ENCODE results near the gene ZDHHC8. TPM values are rescaled to one million over a fixed set of nuclear protein-coding genes. Genes with fewer than 3 reads are reported as not detected.

ZDHHC8 gene
- total and polyA plus RNA-seq, 7 donors: 1.8 to 26.0 (median 5.4) TPM

- TF ChIP-seq POLR2A (IDR thresholded peaks at IDR 0.05) (no peak), POLR2AphosphoS5 (IDR thresholded peaks at IDR 0.05) (no peak), CTCF (IDR thresholded peaks at IDR 0.05) (no peak), EP300 (IDR thresholded peaks at IDR 0.05) (no peak)
- H3K27ac ChIP-seq: no peak overlapping the region
- H3K4me1 ChIP-seq: peaks cover 0 to 28% (median 23%) of the 10 kb centered on the region in 4 donors
- H3K27me3 ChIP-seq: no peaks in the 10 kb centered on the region
- DNase-seq: no peak
- 95 to 96% methylated on average over 8 of the region's 8 CpGs for WGBS, 2 donors
- no peaks in the 10 kb centered on the region for H3K9me3 ChIP-seq
- no peak overlapping the region for H3K4me3 ChIP-seq
- intact Hi-C loops (cut with DNase I): loop anchor here (10.0 kb wide), 1 partner anchor 113 kb away; no protein-coding TSS in a partner anchor
- peaks cover 56 to 77% (median 66%) of the 10 kb centered on the region in 4 donors for H3K36me3 ChIP-seq
Measured at GRCh38 chr22:20088263-20088648, 43.3 kb upstream of the ZDHHC8 start.

GRCh38 chr22:20089226-20089976 lies 42.2 kb upstream of the ZDHHC8 start:
- no peak for DNase-seq
- TF ChIP-seq EP300 (IDR thresholded peaks at IDR 0.05) (no peak), CTCF (IDR thresholded peaks at IDR 0.05) (no peak)
- 94 to 96% methylated on average over 17 of the region's 17 CpGs for WGBS, 2 donors
- H3K27me3 ChIP-seq: no peaks in the 10 kb centered on the region
- peaks cover 64 to 89% (median 73%) of the 10 kb centered on the region in 4 donors for H3K36me3 ChIP-seq
- no peak overlapping the region for H3K27ac ChIP-seq
- intact Hi-C loops (cut with DNase I): loop anchor here (10.0 kb wide), 1 partner anchor 115 kb away; no protein-coding TSS in a partner anchor
- H3K4me3 ChIP-seq: no peak overlapping the region
- H3K9me3 ChIP-seq: no peaks in the 10 kb centered on the region
- peaks cover 0 to 16% (median 11%) of the 10 kb centered on the region in 4 donors for H3K4me1 ChIP-seq

GRCh38 chr22:20089977-20090729 lies 41.5 kb upstream of the ZDHHC8 start:
- Histone ChIP-seq H3K27me3 (no peaks in the 10 kb centered on the region), H3K4me3 (no peak overlapping the region), H3K4me1 (peaks cover 0 to 9% (median 4%) of the 10 kb centered on the region in 4 donors), H3K9me3 (no peaks in the 10 kb centered on the region), H3K36me3 (peaks cover 64 to 96% (median 80%) of the 10 kb centered on the region in 4 donors), H3K27ac (no peak overlapping the region)
- intact Hi-C loops (cut with DNase I): loop anchor here (10.0 kb wide), 1 partner anchor 115 kb away; no protein-coding TSS in a partner anchor
- TF ChIP-seq POLR2A (IDR thresholded peaks at IDR 0.05): no peak
- TF ChIP-seq EP300 (IDR thresholded peaks at IDR 0.05): no peak
- TF ChIP-seq CTCF (IDR thresholded peaks at IDR 0.05): no peak
- no peak for TF ChIP-seq POLR2AphosphoS5 (IDR thresholded peaks at IDR 0.05)
- 94% methylated on average over 11 of the region's 11 CpGs for WGBS, 2 donors
- DNase-seq: no peak

- Histone ChIP-seq H3K36me3 (peaks cover 62 to 100% (median 86%) of the 10 kb centered on the region in 4 donors), H3K27me3 (no peaks in the 10 kb centered on the region), H3K4me1 (peaks cover 0 to 3% (median under 1%) of the 10 kb centered on the region in 4 donors), H3K9me3 (no peaks in the 10 kb centered on the region), H3K4me3 (no peak overlapping the region), H3K27ac (no peak overlapping the region)
- intact Hi-C loops (cut with DNase I): no loop called here
- TF ChIP-seq EP300 (IDR thresholded peaks at IDR 0.05) (no peak), POLR2AphosphoS5 (IDR thresholded peaks at IDR 0.05) (no peak), POLR2A (IDR thresholded peaks at IDR 0.05) (no peak), CTCF (IDR thresholded peaks at IDR 0.05) (no peak)
- WGBS, 2 donors: 86 to 94% methylated on average over 9 of the region's 9 CpGs
- DNase-seq: no peak
Measured at GRCh38 chr22:20090730-20091240, 40.8 kb upstream of the ZDHHC8 start.
